Epithelial cell of proximal tubule (primary cell): ENCODE results near the gene NOX3. TPM values are rescaled to one million over a fixed set of nuclear protein-coding genes. Genes with fewer than 3 reads are reported as not detected.
"Not testable (repeated sequence)": the region's sequence is repeated elsewhere in the genome, so short reads cannot be mapped to it uniquely, and the experiment has no call there.

Source experiments
- DNase-seq: peaks from one replicate; pipeline ENCODE4 v3.0.0-alpha.2; 2011; ENCODE audit warnings: low read depth
- H3K4me3 ChIP-seq: 2 replicates; pipeline ENCODE4 v1.5.1; 2011; ENCODE audit warnings: low read depth, mild to moderate bottlenecking, low read length
- CTCF ChIP-seq: conservative IDR thresholded peaks from 2 replicates; pipeline ENCODE4 v1.5.1; 2012; ENCODE audit warnings: low read depth, mild to moderate bottlenecking, low read length
- total RNA-seq: library from RNA; depleted of rRNA; stranded (reverse); fragments of >200 nt; gene quantifications from 2 replicates; pipeline ENCODE4 v1.2.3, GENCODE V29; 2015

Gene NOX3
- total RNA-seq, 1 donor from 2014 or later: not detected

GRCh38 chr6:155495011-155495768, 39.6 kb upstream of the NOX3 start:
- no peak for DNase-seq
- TF ChIP-seq CTCF: peak; percentile 44
- H3K4me3 ChIP-seq: no peak overlapping the region

GRCh38 chr6:155493694-155494143, 38.1 kb upstream of the NOX3 start:
- peak; percentile 96 for DNase-seq
- H3K4me3 ChIP-seq: no peak overlapping the region
- TF ChIP-seq CTCF: no peak

GRCh38 chr6:155493026-155493693, 37.5 kb upstream of the NOX3 start:
- TF ChIP-seq CTCF: no peak
- no peak for DNase-seq

GRCh38 chr6:155492061-155492735, 36.6 kb upstream of the NOX3 start:
- TF ChIP-seq CTCF: no peak
- no peak overlapping the region for H3K4me3 ChIP-seq
- no peak for DNase-seq

More at GRCh38 chr6:155493026-155493693, 37.5 kb upstream of the NOX3 start:
- H3K4me3 ChIP-seq: no peak overlapping the region

- no peak for DNase-seq
- no peak overlapping the region for H3K4me3 ChIP-seq
- no peak for TF ChIP-seq CTCF
These were observed 35.8 kb upstream of the NOX3 start for GRCh38 chr6:155491421-155491820.

GRCh38 chr6:155488197-155488596, 32.6 kb upstream of the NOX3 start:
- not testable (repeated sequence) for DNase-seq

More at GRCh38 chr6:155488197-155488596, 32.6 kb upstream of the NOX3 start:
- not testable (repeated sequence) for H3K4me3 ChIP-seq
